ENCODE results near the gene FRMD3.

FRMD3 gene

DNA sequence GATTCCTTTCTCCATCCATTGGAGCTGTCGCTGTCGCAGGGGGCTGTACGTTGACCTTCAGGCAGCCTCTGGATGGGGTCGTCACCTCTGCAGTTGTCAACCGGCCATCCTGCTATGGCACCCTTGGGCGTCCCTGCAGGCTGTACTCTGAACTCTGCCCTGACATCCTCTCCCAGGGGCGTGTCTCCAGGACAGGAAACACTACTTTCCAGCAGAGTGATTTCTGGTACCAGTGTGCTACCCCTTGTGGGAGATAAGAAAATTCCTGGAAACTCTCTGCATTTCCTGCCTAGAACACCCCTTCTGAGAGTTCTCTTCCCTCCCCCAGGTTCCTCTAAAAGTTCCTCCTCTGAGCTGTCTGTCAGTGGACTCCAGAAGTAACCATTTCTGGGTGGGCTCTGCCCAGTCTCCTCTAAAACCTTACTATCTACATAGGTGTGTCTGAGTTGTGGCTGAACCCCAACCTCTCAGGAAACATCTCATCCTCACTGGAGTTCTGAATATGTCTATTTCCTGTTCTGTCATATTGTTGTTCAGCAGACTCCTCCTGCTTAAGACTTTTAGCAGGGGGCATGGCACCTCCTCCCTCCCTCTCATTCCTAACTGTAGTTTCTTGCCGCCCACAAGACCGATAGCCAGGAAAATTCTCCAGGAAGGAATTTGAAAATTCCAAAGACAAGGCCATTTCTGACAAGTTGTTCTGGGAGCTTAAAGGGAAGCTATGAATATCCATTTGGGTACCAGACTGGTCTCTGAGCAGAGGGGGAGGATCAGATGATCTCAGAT, 329.9 kb downstream of the FRMD3 start:
- H3K27me3 Mint-ChIP-seq, result peaks cover 3% of the 10 kb centered on the region
- H3K4me3 Mint-ChIP-seq, result no peak overlapping the region
- H3K9me3 Mint-ChIP-seq, result no peaks in the 10 kb centered on the region
- H3K27ac Mint-ChIP-seq, result no peak overlapping the region
- ATAC-seq (no peak), DNase-seq (no peak)
- no peaks in the 10 kb centered on the region for H3K36me3 Mint-ChIP-seq (ENCODE audit: low read depth)
- no peaks in the 10 kb centered on the region for H3K4me1 Mint-ChIP-seq

- H3K27ac Mint-ChIP-seq, result no peak overlapping the region
- no peaks in the 10 kb centered on the region for H3K4me1 Mint-ChIP-seq
- no peaks in the 10 kb centered on the region for H3K9me3 Mint-ChIP-seq
- peaks cover under 1% of the 10 kb centered on the region for H3K27me3 Mint-ChIP-seq
- DNase-seq (no peak), ATAC-seq (no peak)
- no peaks in the 10 kb centered on the region for H3K36me3 Mint-ChIP-seq (ENCODE audit: low read depth)
- no peak overlapping the region for H3K4me3 Mint-ChIP-seq
These were observed 334.2 kb downstream of the FRMD3 start for GRCh38 chr9:83204047-83204446.

DNA sequence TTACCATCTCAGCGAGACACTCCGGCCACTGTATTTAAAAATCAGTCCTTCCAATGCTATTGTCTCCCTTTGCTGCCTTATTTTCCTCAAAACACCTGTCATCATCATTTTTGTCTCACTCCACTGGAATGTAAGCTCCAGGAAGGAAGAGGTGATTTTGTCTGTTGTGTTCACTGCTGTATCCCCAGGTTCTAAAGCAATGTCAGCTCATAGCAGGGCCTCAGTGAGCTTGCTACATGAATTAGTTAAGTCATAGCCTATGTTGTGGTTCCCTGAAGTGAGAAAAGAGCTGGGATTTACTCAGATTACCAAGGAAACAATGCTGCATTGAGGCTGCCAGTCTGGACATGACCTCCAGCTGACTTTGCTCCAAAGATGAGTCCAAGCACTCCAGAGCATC, 337.7 kb downstream of the FRMD3 start:
- no peak overlapping the region for H3K27ac Mint-ChIP-seq
- H3K27me3 Mint-ChIP-seq, result no peaks in the 10 kb centered on the region
- no peaks in the 10 kb centered on the region for H3K9me3 Mint-ChIP-seq
- DNase-seq (no peak), ATAC-seq (no peak)
- no peaks in the 10 kb centered on the region for H3K36me3 Mint-ChIP-seq (ENCODE audit: low read depth)
- H3K4me1 Mint-ChIP-seq, result no peaks in the 10 kb centered on the region
- no peak overlapping the region for H3K4me3 Mint-ChIP-seq

DNA sequence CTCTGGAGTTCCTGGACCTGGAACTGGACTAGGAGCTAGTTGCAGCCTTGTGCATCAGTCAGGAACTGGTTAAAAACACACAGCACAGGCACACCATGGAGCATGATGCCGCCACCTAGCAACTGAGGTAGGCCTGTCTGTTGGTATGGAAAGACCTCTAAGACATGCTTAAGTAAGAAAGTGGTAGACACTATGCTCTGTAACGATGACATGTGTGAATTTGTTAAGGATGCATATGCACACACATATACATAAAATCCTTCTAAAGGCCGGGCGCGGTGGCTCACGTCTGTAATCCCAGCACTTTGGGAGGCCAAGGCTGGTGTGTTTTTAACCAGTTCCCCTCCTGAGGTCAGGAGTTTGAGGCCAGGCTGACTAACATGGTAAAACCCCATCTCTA, 338.4 kb downstream of the FRMD3 start:
- Mint-ChIP-seq H3K4me1 (no peaks in the 10 kb centered on the region), H3K36me3 (ENCODE audit: low read depth) (no peaks in the 10 kb centered on the region), H3K27ac (no peak overlapping the region), H3K4me3 (no peak overlapping the region), H3K9me3 (no peaks in the 10 kb centered on the region), H3K27me3 (no peaks in the 10 kb centered on the region)
- no peak for DNase-seq
- no peak for ATAC-seq

DNA sequence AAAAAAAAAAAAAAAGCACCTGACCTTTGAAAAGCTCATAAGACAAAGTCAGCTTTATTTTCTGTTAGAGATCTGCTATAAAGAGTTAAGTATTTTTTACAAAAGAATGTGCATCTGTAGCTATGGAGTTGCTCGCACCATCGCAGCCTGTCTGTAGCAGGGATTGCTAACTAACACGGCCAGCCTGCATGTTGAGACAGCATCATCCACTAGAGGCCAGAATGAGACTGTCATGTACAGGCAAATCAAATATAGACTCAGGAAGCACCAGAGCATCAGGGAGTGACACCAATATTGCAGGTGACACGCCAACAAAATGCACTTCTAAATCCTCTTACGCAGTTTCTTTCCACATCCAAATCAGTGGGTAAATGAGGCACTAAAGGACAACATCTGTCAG, 339.0 kb downstream of the FRMD3 start:
- no peaks in the 10 kb centered on the region for H3K27me3 Mint-ChIP-seq
- no peak for DNase-seq
- no peaks in the 10 kb centered on the region for H3K4me1 Mint-ChIP-seq
- no peaks in the 10 kb centered on the region for H3K9me3 Mint-ChIP-seq
- no peaks in the 10 kb centered on the region for H3K36me3 Mint-ChIP-seq (ENCODE audit: low read depth)
- H3K4me3 Mint-ChIP-seq, result no peak overlapping the region
- no peak for ATAC-seq
- no peak overlapping the region for H3K27ac Mint-ChIP-seq

GRCh38 chr9:83198371-83198770, 339.8 kb downstream of the FRMD3 start:
- no peaks in the 10 kb centered on the region for H3K9me3 Mint-ChIP-seq
- no peak overlapping the region for H3K27ac Mint-ChIP-seq
- no peaks in the 10 kb centered on the region for H3K36me3 Mint-ChIP-seq (ENCODE audit: low read depth)

GRCh38 chr9:83197591-83197990, 340.6 kb downstream of the FRMD3 start:
- Mint-ChIP-seq H3K4me3 (no peak overlapping the region), H3K9me3 (no peaks in the 10 kb centered on the region), H3K4me1 (no peaks in the 10 kb centered on the region), H3K27ac (no peak overlapping the region), H3K27me3 (no peaks in the 10 kb centered on the region), H3K36me3 (ENCODE audit: low read depth) (no peaks in the 10 kb centered on the region)
- ATAC-seq, result no peak
- no peak for DNase-seq

More at GRCh38 chr9:83198371-83198770, 339.8 kb downstream of the FRMD3 start:
- no peak for ATAC-seq
- Mint-ChIP-seq H3K4me1 (no peaks in the 10 kb centered on the region), H3K27me3 (no peaks in the 10 kb centered on the region), H3K4me3 (no peak overlapping the region)
- DNase-seq, result no peak

DNA sequence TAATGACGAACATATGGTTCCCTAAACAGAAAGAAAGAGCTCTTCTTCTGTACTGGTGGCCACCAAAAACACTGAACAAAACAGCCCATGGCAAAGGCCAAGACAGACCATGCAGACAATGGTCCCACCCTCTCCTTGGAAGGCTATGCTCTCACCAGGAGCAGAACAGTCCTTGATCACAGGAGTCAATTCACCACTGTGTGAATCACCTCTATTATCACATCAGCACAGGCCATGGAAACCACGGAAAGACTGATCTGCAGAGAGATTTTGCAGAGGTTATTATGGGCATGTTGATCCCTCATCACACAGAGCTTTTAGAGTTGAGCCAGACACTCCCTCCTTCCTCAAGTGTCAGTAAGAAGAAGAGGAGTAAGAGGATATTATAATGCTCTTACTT, 341.3 kb downstream of the FRMD3 start:
- peak; percentile 50 for ATAC-seq
- H3K4me3 Mint-ChIP-seq, result no peak overlapping the region
- H3K9me3 Mint-ChIP-seq, result no peaks in the 10 kb centered on the region
- H3K27me3 Mint-ChIP-seq, result peaks cover 2% of the 10 kb centered on the region
- no peak for DNase-seq
- H3K4me1 Mint-ChIP-seq, result no peaks in the 10 kb centered on the region
- H3K27ac Mint-ChIP-seq, result no peak overlapping the region
- H3K36me3 Mint-ChIP-seq (ENCODE audit: low read depth), result no peaks in the 10 kb centered on the region

All from activated naive CD8-positive, alpha-beta T cell treated with anti-CD3 and anti-CD28 coated beads, Interleukin-2, amount 50 U/mL, for 24 hours (primary cell).